KMS-11 (cell line): ENCODE results near the gene DHCR7.

Source experiments
- H2AFZ ChIP-seq: fragments of 200-600 bp; sonication (generic); 2 replicates; pipeline ENCODE4 v1.6.1; 2016; ENCODE audit warnings: antibody characterized with exemption, mixed run types, low read depth
- H3K27ac ChIP-seq: fragments of 200-600 bp; sonication (generic); 2 replicates; pipeline ENCODE4 v1.6.1; 2016; ENCODE audit warnings: mild to moderate bottlenecking, mixed run types
- H3K27me3 ChIP-seq: fragments of 200-600 bp; sonication (generic); 2 replicates; pipeline ENCODE4 v1.6.1; 2017; ENCODE audit warnings: mild to moderate bottlenecking, low read depth, mixed run types, moderate library complexity; ENCODE audit not compliant: insufficient read depth
- H3K36me3 ChIP-seq: fragments of 200-600 bp; sonication (generic); 2 replicates; pipeline ENCODE4 v1.6.1; 2017; ENCODE audit warnings: mild to moderate bottlenecking, mixed run types; ENCODE audit not compliant: insufficient read depth
- H3K4me1 ChIP-seq: fragments of 200-600 bp; sonication (generic); 2 replicates; pipeline ENCODE4 v1.6.1; 2016; ENCODE audit warnings: mild to moderate bottlenecking, low read depth, mixed run types; ENCODE audit not compliant: poor library complexity, severe bottlenecking
- H3K4me2 ChIP-seq: fragments of 200-600 bp; sonication (generic); 2 replicates; pipeline ENCODE4 v1.7.0; 2016; ENCODE audit warnings: mild to moderate bottlenecking, mixed run types
- H3K4me3 ChIP-seq: fragments of 200-600 bp; sonication (generic); IDR thresholded peaks from 2 replicates; pipeline ENCODE4 v1.6.1; 2017; ENCODE audit warnings: low read depth, low read length, mixed read lengths; ENCODE audit not compliant: insufficient read depth
- H3K79me2 ChIP-seq: fragments of 200-600 bp; sonication (generic); 2 replicates; pipeline ENCODE4 v1.6.1; 2016; ENCODE audit warnings: low read depth, mixed run types; ENCODE audit not compliant: insufficient read depth
- H3K9ac ChIP-seq: fragments of 200-600 bp; sonication (generic); 2 replicates; pipeline ENCODE4 v1.6.1; 2016; ENCODE audit warnings: mild to moderate bottlenecking, mixed run types
- H4K20me1 ChIP-seq: fragments of 200-600 bp; sonication (generic); 2 replicates; pipeline ENCODE4 v1.6.1; 2016; ENCODE audit warnings: mild to moderate bottlenecking, mixed run types; ENCODE audit not compliant: insufficient read depth
- TF ChIP-seq, protein P1 (sequence below): fragments of 200-600 bp; sonication (generic); conservative IDR thresholded peaks from 2 replicates; pipeline ENCODE4 v1.6.1; 2017; ENCODE audit warnings: low read depth, mild to moderate bottlenecking, antibody characterized with exemption, low read length, moderate library complexity, mixed read lengths

Gene DHCR7

DNA sequence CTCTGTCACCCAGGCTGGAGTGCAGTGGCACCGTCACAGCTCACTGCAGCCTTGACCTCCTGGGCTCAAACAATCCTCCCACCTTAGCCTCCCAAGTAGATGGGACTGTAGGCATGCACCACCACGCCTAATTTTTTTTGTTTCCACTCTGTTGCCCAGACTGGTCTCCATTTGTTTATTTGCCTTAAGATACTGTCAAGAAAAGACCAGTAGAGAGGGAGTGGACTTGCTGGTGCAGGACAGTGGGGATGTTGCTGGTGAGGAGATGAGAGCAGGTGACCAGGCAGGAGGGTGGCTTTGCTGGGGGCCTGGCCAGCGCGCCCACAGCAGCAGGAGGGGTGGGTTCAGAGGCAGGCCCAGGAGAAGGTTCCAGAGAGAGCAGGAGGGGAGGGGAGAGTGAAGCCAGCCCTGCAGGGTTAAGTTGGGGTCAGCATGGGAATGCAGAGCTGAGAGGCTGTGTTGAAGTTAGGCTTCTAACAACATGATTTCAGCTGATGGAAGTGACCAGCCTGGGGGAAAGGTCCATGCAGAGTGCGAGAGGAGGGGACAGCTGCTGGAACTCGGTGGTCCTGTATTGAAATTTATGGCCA, 40.6 kb upstream of the DHCR7 start:
- H3K27me3 ChIP-seq: no peaks in the 10 kb centered on the region
- no peak overlapping the region for H2AFZ ChIP-seq
- H3K9ac ChIP-seq: no peak overlapping the region
- H4K20me1 ChIP-seq: no peaks in the 10 kb centered on the region
- H3K4me1 ChIP-seq: no peaks in the 10 kb centered on the region
- no peak overlapping the region for H3K4me3 ChIP-seq
- H3K36me3 ChIP-seq: no peaks in the 10 kb centered on the region
- H3K4me2 ChIP-seq: no peak overlapping the region
- no peak overlapping the region for H3K27ac ChIP-seq
- TF ChIP-seq, protein P1, sequence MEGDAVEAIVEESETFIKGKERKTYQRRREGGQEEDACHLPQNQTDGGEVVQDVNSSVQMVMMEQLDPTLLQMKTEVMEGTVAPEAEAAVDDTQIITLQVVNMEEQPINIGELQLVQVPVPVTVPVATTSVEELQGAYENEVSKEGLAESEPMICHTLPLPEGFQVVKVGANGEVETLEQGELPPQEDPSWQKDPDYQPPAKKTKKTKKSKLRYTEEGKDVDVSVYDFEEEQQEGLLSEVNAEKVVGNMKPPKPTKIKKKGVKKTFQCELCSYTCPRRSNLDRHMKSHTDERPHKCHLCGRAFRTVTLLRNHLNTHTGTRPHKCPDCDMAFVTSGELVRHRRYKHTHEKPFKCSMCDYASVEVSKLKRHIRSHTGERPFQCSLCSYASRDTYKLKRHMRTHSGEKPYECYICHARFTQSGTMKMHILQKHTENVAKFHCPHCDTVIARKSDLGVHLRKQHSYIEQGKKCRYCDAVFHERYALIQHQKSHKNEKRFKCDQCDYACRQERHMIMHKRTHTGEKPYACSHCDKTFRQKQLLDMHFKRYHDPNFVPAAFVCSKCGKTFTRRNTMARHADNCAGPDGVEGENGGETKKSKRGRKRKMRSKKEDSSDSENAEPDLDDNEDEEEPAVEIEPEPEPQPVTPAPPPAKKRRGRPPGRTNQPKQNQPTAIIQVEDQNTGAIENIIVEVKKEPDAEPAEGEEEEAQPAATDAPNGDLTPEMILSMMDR: no peak
- no peaks in the 10 kb centered on the region for H3K79me2 ChIP-seq

- no peaks in the 10 kb centered on the region for H4K20me1 ChIP-seq
- H3K27ac ChIP-seq: no peak overlapping the region
- TF ChIP-seq, protein P1: no peak
- H3K9ac ChIP-seq: no peak overlapping the region
- no peaks in the 10 kb centered on the region for H3K27me3 ChIP-seq
- no peak overlapping the region for H3K4me2 ChIP-seq
- no peak overlapping the region for H2AFZ ChIP-seq
- H3K4me1 ChIP-seq: no peaks in the 10 kb centered on the region
- H3K36me3 ChIP-seq: no peaks in the 10 kb centered on the region
- no peak overlapping the region for H3K4me3 ChIP-seq
- no peaks in the 10 kb centered on the region for H3K79me2 ChIP-seq
Measured at GRCh38 chr11:71486320-71486719, 38.1 kb upstream of the DHCR7 start.

- Histone ChIP-seq H3K4me1 (no peaks in the 10 kb centered on the region), H3K9ac (no peak overlapping the region), H3K27me3 (no peaks in the 10 kb centered on the region), H3K4me2 (no peak overlapping the region), H3K36me3 (no peaks in the 10 kb centered on the region), H3K27ac (no peak overlapping the region), H2AFZ (no peak overlapping the region), H4K20me1 (no peaks in the 10 kb centered on the region), H3K79me2 (no peaks in the 10 kb centered on the region), H3K4me3 (no peak overlapping the region)
- TF ChIP-seq, protein P1: no peak
Measured at GRCh38 chr11:71485466-71485865, 37.3 kb upstream of the DHCR7 start.

DNA sequence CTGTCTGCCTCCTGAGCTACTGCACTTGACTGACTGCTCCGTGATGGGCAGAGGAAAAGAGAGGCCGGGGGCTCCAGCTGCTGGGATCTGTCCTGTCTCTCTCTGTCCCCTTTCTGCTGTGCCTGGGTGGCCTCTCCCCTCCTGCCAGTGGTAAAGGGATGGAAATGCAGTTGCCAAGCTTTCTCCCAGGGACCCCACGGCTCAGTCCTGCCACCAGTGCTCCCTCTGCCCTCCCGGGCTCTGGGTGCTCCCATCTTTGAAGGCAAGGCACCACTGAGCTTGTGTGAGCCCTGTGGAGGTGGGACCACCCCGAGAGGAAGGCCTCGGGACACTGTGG, 36.8 kb upstream of the DHCR7 start:
- no peaks in the 10 kb centered on the region for H3K27me3 ChIP-seq
- H3K4me2 ChIP-seq: no peak overlapping the region
- TF ChIP-seq, protein P1: no peak
- H3K4me3 ChIP-seq: no peak overlapping the region
- no peaks in the 10 kb centered on the region for H4K20me1 ChIP-seq
- H3K27ac ChIP-seq: no peak overlapping the region
- no peaks in the 10 kb centered on the region for H3K4me1 ChIP-seq
- H3K9ac ChIP-seq: no peak overlapping the region
- no peaks in the 10 kb centered on the region for H3K36me3 ChIP-seq
- H3K79me2 ChIP-seq: no peaks in the 10 kb centered on the region
- H2AFZ ChIP-seq: no peak overlapping the region
